GM12875 (cell line): Measurements from ENCODE around the gene ZC3H10.

Source experiments
- H3K4me3 ChIP-seq: one replicate; pipeline ENCODE4 v1.5.1; 2011; ENCODE audit warnings: low read depth, low read length, control low read depth
- TF ChIP-seq, protein P1 (sequence below): IDR thresholded peaks from 2 replicates; pipeline ENCODE4 v1.5.1; 2011; ENCODE audit warnings: low read depth, mild to moderate bottlenecking, control low read depth, inconsistent platforms, low read length, moderate library complexity, borderline replicate concordance; ENCODE audit not compliant: insufficient read depth

The ZC3H10 gene

DNA sequence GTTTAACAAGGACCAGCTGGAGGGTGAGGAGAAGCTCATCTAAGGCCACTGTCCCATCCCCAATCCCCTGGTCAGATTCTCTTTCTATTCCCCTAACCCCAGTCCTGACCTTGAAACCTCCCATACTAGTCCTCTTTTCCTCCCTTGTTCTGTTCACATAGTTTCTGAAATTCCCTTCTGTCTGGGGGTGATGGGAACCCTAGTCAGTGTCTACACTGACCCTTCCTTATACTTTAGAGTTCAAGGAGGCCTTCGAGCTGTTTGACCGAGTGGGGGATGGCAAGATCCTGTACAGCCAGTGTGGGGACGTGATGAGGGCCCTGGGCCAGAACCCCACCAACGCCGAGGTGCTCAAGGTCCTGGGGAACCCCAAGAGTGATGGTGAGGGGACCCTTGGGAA lies 36.8 kb downstream of the ZC3H10 start:
- TF ChIP-seq, protein P1, sequence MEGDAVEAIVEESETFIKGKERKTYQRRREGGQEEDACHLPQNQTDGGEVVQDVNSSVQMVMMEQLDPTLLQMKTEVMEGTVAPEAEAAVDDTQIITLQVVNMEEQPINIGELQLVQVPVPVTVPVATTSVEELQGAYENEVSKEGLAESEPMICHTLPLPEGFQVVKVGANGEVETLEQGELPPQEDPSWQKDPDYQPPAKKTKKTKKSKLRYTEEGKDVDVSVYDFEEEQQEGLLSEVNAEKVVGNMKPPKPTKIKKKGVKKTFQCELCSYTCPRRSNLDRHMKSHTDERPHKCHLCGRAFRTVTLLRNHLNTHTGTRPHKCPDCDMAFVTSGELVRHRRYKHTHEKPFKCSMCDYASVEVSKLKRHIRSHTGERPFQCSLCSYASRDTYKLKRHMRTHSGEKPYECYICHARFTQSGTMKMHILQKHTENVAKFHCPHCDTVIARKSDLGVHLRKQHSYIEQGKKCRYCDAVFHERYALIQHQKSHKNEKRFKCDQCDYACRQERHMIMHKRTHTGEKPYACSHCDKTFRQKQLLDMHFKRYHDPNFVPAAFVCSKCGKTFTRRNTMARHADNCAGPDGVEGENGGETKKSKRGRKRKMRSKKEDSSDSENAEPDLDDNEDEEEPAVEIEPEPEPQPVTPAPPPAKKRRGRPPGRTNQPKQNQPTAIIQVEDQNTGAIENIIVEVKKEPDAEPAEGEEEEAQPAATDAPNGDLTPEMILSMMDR = no peak
- H3K4me3 ChIP-seq = no peak overlapping the region

DNA sequence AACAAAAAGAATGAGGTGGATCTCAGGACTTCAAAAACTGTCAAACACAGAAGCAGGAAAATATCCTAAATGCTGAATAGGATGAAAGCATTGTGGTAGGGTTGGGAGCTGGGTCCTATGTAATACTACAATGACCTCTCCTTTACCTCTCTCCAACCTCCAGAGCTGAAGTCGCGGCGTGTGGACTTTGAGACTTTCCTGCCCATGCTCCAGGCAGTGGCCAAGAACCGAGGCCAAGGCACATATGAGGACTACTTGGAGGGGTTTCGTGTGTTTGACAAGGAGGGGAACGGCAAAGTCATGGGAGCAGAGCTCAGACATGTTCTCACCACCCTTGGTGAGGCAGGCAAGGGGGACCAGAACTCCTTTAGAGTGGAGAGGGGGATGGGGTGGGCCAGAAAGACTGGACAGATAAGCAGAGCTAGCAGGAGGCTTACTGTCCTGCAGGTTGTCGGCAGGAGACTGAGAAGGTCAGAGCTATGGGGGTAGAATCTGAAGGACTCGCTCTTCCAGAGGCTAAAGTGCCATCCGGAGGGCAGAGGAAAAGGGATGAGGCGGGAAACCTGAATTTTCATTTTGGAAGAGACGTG lies 37.3 kb downstream of the ZC3H10 start:
- H3K4me3 ChIP-seq = no peak overlapping the region
- TF ChIP-seq, protein P1 = no peak

DNA sequence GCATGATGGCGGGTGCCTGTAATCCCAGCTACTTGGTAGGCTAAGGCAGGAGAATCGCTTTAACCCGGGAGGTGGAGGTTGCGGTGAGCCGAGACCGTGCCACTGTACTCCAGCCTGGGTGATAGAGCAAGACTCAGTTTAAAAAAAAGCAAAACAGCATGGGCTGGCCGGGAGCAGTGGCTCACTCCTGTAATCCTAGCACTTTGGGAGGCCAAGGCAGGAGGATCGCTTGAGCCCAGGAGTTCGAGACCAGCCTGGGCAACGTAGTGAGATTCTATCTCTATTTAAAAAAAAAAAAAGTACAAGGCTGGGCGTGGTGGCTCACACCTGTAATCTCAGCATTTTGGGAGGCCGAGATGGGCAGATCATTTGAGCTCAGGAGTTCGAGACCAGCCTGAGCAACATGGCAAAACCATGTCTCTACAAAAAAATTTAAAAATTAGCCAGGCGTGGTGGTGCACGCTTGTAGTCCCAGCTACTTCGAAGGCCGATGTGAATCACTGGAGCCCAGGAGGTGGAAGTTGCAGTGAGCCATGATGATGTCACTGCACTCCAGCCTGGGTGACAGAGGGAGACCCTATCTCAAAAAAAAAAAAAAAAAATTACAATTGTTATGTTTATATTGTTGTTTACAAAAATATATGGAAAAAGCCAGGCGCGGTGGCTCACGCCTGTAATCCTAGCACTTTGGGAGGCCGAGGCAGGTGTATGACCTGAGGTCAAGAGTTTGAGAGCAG lies 38.6 kb downstream of the ZC3H10 start:
- peak overlapping the region; percentile 54 for H3K4me3 ChIP-seq

DNA sequence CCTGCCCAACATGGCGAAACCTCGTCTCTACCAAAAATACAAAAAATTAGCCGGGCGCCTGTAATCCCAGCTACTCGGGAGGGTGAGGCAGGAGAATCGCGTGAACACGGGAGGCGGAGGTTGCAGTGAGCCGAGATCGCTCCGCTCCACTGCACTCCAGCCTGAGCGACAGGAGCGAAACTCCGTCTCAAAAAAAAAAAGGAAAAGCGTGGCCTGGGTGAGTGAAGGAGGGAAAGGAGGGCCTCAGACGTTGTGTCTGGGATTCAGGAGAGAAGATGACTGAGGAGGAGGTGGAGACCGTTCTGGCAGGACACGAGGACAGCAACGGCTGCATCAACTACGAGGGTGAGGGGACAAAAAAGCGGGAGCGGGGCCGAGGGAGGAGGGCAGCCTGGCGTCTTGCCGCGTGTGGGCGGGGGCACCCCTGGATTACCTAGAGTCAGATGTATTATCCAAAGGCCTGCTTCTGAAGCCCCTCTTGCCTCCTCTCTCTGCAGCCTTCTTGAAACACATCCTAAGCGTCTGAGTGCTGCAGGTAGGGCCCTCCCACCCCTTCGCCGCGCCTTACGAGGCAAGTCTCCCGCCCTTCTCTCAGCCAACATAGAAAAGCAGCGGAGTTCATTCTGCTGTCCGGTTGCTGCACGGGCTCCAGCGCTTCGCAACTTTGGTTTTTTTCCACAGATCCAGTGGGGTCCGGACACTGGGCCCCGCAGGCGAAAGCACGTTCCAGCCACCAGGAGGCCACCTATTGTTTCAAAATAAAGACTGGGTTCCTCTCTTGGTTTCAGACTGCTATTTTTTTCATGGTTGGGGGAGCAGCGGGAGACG lies 39.3 kb downstream of the ZC3H10 start:
- H3K4me3 ChIP-seq = peak overlapping the region; percentile 54
- TF ChIP-seq, protein P1 = peak; percentile 70

DNA sequence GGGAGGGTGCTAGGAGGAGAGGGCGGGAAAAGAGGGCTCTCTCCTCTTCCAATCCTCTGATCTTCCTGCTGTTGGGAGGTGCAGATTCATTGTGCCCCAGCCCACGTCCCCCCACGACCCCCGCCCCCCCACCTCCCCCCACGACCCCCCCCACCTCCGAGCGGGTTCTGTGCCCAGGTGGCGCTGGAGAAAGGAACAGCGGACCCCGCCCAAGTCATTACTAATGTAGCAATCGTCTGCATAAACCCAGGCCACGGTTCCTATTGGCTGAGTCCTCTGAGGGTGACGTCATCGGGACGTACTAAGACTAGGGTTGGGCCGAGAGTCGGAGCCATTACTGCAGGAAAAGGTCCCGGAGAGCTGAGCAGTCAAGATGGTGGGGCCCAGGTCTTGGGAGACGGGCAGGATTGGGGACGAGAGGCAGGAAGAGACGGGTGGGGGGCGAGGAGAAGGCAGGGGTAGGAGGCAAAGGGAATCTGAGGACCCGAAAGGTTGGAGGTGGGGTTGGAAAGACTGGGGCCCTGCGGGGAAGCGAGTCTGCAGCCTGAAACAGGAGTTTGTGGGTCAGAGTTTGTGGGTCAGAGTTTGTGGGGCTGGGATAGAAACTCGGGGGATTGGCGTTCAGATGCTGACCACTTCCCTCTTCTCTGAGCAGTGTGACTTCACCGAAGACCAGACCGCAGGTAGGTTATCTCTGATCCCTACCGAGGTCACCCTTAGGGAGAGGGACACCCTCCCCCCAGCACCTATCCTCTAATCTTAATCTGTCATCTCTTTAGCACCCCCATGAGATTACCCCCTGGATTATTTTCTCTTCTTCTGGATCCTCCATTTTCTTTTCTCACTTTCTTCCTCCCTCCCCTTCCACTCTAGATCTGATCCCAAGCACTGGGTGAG lies 40.2 kb downstream of the ZC3H10 start, which contains the start of gene MYL6:
Gene MYL6, plus strand, starts transcription at position 331 of the 897 bp plus-strand sequence. Its CDS starts 43 bp downstream, at position 374.
- H3K4me3 ChIP-seq = peak within 1 kb of the TSS; percentile 78
- TF ChIP-seq, protein P1 = no peak

DNA sequence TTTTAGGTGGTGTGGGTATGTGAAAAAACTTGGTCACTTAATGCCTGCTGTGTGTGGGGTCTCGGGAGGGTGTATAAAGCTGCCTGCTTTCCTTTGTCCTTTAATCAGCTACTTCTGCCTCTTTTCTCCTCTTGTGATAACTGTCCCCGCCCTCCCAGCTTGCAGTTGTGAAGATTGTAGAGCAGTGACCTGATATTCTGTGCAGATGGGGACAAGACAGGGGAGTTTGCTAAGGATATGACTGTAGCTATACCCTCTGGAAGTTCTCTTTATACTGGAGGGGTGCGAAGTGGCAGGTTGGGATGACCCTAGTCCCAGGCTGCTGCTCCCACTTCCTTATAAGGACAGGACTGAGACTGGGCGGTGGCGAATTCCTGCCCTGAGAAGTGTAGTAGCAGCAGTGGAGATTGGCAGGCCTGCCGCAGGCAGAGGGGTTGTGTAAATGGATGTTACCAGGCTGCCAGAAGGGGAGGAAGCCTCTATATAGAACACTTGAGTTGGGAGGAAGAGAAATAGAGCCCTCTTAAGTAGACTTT lies 40.9 kb downstream of the ZC3H10 start:
- TF ChIP-seq, protein P1 = no peak
- H3K4me3 ChIP-seq = peak overlapping the region; percentile 78
